ENCODE measurements around the gene DIP2C.

The DIP2C gene

DNA sequence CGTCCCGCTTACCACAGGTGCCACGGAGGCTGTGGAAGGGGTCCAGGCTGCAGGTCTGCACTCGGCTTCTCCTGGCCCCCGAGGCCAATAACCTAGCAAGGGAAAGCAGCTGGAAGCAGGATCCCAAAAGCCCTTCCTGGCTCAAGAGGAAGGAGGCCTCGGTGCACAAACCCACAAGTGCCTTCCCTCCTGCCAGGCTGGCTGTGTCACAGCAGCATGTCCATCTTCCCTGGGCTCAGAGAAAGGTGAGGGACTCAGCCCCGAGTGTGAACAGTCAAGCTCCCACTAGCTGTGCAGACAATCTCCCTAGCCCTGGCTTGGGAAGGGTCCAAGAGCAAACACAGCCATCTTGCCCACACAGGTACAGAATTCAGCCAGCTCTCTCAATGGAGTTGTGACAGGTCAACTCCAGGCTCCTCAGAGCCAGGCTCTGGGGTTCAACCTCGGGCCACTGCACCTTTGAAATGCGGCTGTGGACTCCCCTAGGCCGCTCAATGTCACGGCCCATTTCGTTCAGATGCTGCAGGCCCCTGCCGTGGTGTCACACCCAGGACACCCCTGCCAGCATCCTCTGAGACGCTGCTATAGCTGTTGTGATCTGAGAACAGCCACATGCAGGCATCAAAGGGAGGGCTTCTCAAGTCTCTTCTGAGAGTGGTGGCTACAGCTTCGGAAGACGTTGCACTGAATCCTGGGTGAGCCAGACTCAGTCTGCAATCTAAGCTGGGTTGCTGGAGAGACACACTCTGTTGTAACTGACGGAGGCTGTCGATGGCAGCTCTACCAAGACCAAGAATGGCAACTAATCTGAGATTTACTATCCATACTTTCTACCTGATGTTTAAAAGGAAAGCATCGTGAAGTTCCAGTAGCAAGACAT is 137.9 kb downstream of the DIP2C start:
- Mint-ChIP-seq H3K4me1 (ENCODE audit: low read depth) (peaks cover 4% of the 10 kb centered on the region), H3K9me3 (no peaks in the 10 kb centered on the region), H3K27ac (no peak overlapping the region), H3K27me3 (peaks cover 28% of the 10 kb centered on the region), H3K4me3 (no peak overlapping the region), H3K36me3 (ENCODE audit: low read depth) (no peaks in the 10 kb centered on the region)
- no peak for DNase-seq

DNA sequence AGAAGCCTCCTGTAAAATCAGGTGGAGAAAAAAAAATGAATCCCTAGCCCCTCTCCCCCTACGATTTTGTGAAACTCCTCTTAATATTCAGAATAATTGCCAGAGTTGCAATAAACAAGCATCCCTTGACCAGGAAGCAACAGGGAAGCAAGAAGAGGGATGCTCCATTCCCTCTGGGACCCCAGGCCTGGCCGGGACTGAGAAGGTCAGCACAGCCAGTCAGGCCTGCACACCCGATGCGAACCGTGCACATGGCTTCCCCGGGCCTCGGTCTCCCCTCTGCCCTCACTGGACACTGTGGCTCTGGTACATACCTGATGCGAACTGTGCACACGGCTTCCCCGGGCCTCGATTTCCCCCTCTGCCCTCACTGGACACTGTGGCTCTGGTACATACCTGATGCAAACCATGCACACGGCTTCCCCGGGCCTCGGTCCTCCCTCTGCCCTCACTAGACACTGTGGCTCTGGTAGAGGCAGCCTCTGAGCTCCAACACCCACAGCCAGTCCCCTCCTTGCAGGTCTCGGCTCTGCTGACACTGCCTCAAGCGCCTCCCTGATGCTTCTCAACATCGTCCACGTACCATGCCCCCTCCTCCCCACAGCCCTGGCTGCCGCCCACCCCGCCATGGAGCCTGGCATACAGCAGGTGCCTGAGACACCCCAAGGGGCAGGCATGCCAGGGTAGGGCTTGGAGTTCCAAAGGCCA is 138.6 kb downstream of the DIP2C start:
- peaks cover 28% of the 10 kb centered on the region for H3K27me3 Mint-ChIP-seq
- H3K36me3 Mint-ChIP-seq (ENCODE audit: low read depth), result no peaks in the 10 kb centered on the region
- no peaks in the 10 kb centered on the region for H3K4me1 Mint-ChIP-seq (ENCODE audit: low read depth)
- no peak for DNase-seq
- no peak overlapping the region for H3K4me3 Mint-ChIP-seq
- H3K9me3 Mint-ChIP-seq, result no peaks in the 10 kb centered on the region
- H3K27ac Mint-ChIP-seq, result no peak overlapping the region

DNA sequence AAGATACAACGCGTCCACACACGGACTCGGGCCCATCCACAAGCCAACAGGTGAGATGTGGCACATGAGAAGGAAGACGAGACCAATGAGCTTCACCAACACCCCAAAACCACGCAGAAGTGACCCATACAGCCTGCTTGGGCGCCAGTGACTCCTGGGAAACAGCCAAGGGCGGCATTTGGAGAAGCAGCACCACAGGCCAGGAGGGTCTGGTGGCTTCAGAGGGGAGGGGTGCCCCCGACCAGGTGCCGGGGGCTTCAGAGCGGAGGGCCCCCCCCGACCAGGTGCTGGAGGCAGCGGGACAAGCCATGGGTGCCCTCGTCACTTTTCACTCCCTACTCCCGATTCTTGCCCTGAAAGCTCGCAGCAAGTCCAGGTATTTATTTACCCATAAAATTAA is 140.1 kb downstream of the DIP2C start:
- no peak overlapping the region for H3K4me3 Mint-ChIP-seq
- H3K36me3 Mint-ChIP-seq (ENCODE audit: low read depth), result no peaks in the 10 kb centered on the region
- DNase-seq, result no peak
- H3K27me3 Mint-ChIP-seq, result peaks cover 28% of the 10 kb centered on the region
- no peaks in the 10 kb centered on the region for H3K9me3 Mint-ChIP-seq
- H3K27ac Mint-ChIP-seq, result no peak overlapping the region
- peaks cover 5% of the 10 kb centered on the region for H3K4me1 Mint-ChIP-seq (ENCODE audit: low read depth)

DNA sequence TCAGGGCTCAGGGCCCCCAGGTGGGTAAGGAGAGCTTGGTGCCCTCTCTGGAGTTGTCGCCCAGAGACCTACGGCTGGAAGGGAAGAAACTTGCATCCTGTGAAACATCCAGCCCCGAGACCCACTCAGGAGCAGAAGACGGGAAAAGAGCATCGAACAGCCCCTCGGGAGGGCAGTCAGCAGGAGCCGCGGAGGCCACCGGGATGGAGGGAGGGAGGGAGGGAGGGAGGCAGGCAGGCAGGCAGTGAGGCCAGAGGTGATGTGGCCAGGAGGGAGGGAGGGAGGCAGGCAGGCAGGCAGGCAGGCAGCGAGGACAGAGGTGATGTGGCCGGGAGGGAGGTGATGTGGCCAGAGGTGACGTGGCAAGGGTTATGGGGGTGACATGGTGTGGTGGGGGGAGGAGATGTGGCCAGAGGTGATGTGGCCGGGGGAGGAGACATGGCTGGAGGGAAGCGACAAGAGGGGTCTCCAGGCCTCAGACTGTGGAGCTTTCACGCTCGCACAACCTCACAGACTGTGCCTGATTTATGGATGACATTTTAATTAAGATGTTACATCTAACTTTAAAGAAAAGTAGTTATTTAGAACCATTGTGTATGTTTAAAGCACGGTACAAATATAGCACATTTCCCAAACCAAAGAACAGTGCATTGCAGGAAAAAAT is 141.1 kb downstream of the DIP2C start:
- Mint-ChIP-seq H3K4me3 (no peak overlapping the region), H3K27me3 (peaks cover 30% of the 10 kb centered on the region), H3K36me3 (ENCODE audit: low read depth) (no peaks in the 10 kb centered on the region), H3K4me1 (ENCODE audit: low read depth) (peaks cover 9% of the 10 kb centered on the region), H3K9me3 (no peaks in the 10 kb centered on the region), H3K27ac (no peak overlapping the region)
- no peak for DNase-seq

DNA sequence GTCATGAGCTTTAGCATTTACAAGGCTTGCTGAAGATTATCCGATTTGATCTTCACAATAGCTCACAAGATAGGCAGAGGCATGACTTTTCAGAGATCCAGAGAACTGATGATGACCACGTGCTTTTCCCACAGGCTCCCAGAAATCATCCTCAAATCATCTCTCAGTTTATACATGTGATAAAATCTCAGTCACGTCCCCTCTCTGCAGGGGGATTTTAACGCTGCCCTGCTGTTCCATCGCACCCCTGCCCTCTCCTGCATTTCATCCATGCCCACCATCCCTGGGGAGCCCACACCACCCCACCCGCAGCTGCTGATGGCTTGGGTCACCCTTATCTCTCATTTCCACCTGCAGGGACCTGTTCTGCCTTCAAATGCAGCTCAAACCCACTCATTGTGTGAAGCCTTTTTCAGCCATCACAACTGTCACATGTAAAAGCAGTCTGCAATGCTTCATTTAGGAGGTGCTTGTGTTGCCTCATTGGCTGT is 141.8 kb downstream of the DIP2C start:
- peaks cover 9% of the 10 kb centered on the region for H3K4me1 Mint-ChIP-seq (ENCODE audit: low read depth)
- no peaks in the 10 kb centered on the region for H3K9me3 Mint-ChIP-seq
- no peak for DNase-seq
- H3K27ac Mint-ChIP-seq, result no peak overlapping the region
- H3K36me3 Mint-ChIP-seq (ENCODE audit: low read depth), result no peaks in the 10 kb centered on the region
- H3K4me3 Mint-ChIP-seq, result no peak overlapping the region
- peaks cover 37% of the 10 kb centered on the region for H3K27me3 Mint-ChIP-seq

DNA sequence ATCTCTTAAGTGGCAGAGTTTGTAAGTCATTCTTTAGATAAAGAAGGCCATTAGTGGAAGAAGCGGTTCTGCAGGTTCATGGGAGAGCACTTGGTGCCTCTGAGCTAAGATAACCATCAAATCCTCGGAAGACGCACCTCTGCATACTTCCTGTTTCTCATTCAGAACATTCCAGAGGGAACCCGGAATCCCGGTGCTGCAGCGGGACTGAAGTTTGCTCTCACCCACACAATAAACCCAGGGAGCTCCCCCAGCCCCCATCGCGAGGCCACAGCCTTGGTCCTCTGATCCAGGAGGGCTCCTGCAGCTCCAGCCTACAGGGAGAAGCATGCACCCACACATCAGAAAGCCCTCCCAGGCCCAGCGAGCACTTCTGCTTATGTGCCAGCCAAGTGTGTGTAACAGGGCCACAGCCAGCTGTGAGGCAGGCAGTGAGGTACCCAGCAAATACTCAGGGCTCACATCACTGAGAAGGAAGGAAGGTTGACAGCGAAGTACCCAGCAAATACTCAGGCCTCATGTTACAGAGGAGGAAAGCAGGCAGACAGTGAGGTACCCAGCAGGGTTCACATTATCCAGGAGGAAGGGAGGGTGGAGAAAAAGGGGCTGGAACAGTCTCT is 142.4 kb downstream of the DIP2C start:
- Mint-ChIP-seq H3K36me3 (ENCODE audit: low read depth) (no peaks in the 10 kb centered on the region), H3K9me3 (no peaks in the 10 kb centered on the region), H3K27ac (no peak overlapping the region), H3K27me3 (peaks cover 43% of the 10 kb centered on the region), H3K4me1 (ENCODE audit: low read depth) (peaks cover 9% of the 10 kb centered on the region), H3K4me3 (no peak overlapping the region)
- no peak for DNase-seq

DNA sequence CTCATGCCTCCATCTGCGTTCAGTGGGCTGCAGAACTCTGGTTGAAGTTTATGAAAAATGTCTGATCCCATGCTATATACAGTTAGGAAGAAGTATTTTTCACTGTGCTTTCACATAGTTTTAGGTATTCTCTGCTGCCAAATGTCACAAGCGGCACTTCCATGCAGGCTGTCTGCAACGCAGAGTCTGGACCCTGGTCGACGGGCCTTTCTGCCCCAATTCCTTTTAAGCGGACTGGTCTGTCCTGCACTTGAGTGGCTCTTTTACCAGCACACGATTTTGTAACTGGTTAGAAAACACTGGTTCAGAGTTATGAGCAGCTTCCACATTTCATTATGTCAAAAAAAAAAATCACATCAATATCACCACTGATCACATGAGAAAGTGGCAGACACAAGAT is 143.0 kb downstream of the DIP2C start:
- H3K4me1 Mint-ChIP-seq (ENCODE audit: low read depth), result peaks cover 11% of the 10 kb centered on the region
- peaks cover 49% of the 10 kb centered on the region for H3K27me3 Mint-ChIP-seq
- no peak for DNase-seq
- no peaks in the 10 kb centered on the region for H3K9me3 Mint-ChIP-seq
- no peak overlapping the region for H3K27ac Mint-ChIP-seq
- H3K36me3 Mint-ChIP-seq (ENCODE audit: low read depth), result no peaks in the 10 kb centered on the region
- H3K4me3 Mint-ChIP-seq, result no peak overlapping the region

DNA sequence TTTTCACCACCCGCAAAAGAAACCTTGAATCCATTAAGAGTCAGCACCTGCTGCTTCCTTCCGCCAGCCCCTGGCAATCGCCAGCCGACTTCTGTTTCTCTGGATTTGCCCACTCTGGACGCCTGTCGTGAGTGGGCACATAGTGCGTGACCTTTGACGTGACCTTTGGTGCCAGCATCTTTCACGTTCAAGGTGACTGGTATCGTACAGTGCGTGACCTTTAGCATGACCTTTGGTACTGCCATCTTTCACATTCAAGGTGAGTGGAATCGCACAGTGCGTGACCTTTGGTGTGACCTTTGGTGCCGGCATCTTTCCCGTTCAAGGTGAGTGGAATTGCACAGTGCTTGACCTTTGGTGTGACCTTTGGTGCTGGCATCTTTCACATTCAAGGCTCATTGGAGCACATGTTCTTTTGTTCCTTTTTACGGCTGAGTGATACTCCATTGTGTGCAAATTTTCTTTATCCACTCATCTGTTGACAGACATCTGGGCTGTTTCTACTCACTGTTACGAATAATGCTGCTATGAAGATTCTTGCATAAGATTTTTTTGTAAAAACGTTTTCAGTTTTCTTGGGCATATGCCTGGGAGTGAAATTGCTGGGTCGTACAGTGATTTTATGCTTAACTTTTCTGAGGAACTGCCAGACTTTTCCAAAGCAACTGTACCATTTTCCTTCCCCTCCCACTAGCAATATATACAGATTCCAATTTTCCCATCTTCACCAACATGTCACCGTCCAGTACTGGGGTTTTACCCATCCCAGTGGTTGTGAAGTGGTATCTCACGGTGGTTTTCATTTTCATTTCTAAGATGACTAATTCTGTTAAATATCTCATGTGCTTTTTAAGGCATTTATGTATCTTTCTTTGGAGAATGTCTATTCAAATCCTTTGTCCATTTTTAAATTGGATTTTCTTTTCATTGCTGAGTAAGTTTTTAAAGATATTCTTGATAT is 145.3 kb downstream of the DIP2C start:
- DNase-seq, result no peak
- H3K4me3 Mint-ChIP-seq, result no peak overlapping the region
- peaks cover 61% of the 10 kb centered on the region for H3K27me3 Mint-ChIP-seq
- H3K36me3 Mint-ChIP-seq (ENCODE audit: low read depth), result no peaks in the 10 kb centered on the region
- H3K4me1 Mint-ChIP-seq (ENCODE audit: low read depth), result peaks cover 13% of the 10 kb centered on the region
- no peaks in the 10 kb centered on the region for H3K9me3 Mint-ChIP-seq
- H3K27ac Mint-ChIP-seq, result no peak overlapping the region

DNA sequence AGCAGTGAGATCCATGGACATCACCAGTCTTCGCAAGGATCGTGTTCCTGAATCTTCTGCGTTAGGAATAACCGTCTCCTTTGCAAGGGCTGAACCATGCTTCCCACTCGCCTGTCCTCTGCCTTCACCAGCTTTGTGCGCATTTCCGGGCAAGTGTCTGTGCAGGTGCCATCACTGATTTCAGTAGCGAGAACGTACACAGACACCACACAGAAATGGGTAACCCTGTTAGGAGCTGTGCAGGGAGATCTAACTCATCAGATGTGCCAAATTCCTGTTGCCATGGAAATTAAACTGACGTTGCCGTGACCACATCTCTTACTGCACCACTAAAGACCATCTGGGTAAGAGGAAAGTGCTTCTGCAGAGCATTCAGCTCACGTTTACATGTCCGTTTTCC is 146.3 kb downstream of the DIP2C start:
- no peaks in the 10 kb centered on the region for H3K9me3 Mint-ChIP-seq
- DNase-seq, result no peak
- H3K27ac Mint-ChIP-seq, result no peak overlapping the region
- no peak overlapping the region for H3K4me3 Mint-ChIP-seq
- H3K27me3 Mint-ChIP-seq, result peaks cover 64% of the 10 kb centered on the region
- no peaks in the 10 kb centered on the region for H3K36me3 Mint-ChIP-seq (ENCODE audit: low read depth)
- peaks cover 13% of the 10 kb centered on the region for H3K4me1 Mint-ChIP-seq (ENCODE audit: low read depth)

DNA sequence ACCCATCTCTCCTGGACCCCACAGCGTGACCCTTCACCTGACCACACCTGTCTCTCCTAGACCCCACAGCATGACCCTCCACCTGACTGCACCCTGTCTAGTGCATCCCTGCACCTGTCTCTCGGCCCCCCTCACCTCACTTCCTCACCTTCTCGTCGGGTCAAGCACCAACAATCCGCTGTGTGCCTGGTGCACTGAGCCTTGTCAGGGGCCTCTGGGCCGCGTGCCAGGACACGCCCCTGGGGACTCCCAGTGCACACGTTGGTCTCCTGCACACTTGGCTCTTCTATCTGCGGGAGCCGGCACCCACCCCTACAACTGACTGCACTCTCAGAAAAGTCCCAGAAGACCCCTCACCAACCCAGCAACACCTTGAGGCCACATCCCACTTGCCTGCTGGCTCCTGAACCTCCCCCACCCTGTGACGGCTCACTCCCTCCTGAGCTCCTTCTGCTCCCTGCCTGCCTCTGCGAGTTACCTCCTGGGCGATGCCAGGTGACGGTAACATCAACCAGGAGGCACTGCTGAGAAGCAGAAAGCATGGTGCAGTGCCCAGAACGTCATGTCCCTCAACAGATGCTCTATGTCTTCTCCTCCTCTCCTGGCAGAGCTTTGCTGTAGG is 147.6 kb downstream of the DIP2C start:
- peaks cover 59% of the 10 kb centered on the region for H3K27me3 Mint-ChIP-seq
- no peaks in the 10 kb centered on the region for H3K36me3 Mint-ChIP-seq (ENCODE audit: low read depth)
- peaks cover 13% of the 10 kb centered on the region for H3K4me1 Mint-ChIP-seq (ENCODE audit: low read depth)
- H3K9me3 Mint-ChIP-seq, result no peaks in the 10 kb centered on the region
- no peak overlapping the region for H3K27ac Mint-ChIP-seq
- no peak overlapping the region for H3K4me3 Mint-ChIP-seq
- DNase-seq, result no peak

DNA sequence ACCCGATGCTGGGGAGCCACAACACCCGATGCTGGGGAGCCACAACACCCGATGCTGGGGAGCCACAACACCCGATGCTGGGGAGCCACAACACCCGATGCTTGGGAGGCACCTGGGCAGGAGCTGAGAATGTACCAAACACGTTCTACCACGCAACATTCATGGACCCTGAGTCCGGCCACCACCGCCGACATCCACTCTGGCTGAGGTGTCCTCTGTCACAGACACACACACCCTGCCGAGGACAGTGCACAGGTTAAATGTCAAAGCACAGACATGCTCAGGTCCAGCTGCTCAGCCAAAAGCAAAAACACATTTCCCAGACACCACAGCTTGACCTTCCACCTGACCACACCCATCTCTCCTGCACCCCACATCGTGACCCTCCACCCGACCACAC is 148.4 kb downstream of the DIP2C start:
- H3K27me3 Mint-ChIP-seq, result peaks cover 54% of the 10 kb centered on the region
- peaks cover 13% of the 10 kb centered on the region for H3K4me1 Mint-ChIP-seq (ENCODE audit: low read depth)
- DNase-seq, result no peak
- H3K9me3 Mint-ChIP-seq, result no peaks in the 10 kb centered on the region
- H3K27ac Mint-ChIP-seq, result no peak overlapping the region
- H3K4me3 Mint-ChIP-seq, result no peak overlapping the region
- no peaks in the 10 kb centered on the region for H3K36me3 Mint-ChIP-seq (ENCODE audit: low read depth)

DNA sequence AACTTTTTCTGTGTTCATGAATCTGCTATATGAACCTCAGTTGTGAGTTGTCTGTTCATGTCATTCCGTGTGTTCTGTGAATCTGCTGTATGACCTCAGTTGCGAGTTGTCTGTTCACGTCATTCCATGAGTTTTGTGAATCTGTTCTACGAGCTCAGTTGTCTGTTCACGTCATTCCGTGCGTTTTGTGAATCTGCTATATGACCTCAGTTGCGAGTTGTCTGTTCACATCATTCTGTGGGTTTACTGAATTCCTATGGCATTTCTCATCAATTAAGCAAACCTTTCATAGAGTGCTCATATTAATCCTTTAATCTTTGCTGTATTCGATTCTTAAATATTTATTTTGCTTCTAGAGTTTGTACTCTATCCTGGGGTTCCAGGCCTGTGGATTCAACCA is 150.6 kb downstream of the DIP2C start:
- H3K27ac Mint-ChIP-seq, result no peak overlapping the region
- H3K4me3 Mint-ChIP-seq, result no peak overlapping the region
- H3K27me3 Mint-ChIP-seq, result peaks cover 55% of the 10 kb centered on the region
- peaks cover 4% of the 10 kb centered on the region for H3K4me1 Mint-ChIP-seq (ENCODE audit: low read depth)
- no peaks in the 10 kb centered on the region for H3K9me3 Mint-ChIP-seq
- no peak for DNase-seq
- H3K36me3 Mint-ChIP-seq (ENCODE audit: low read depth), result no peaks in the 10 kb centered on the region

DNA sequence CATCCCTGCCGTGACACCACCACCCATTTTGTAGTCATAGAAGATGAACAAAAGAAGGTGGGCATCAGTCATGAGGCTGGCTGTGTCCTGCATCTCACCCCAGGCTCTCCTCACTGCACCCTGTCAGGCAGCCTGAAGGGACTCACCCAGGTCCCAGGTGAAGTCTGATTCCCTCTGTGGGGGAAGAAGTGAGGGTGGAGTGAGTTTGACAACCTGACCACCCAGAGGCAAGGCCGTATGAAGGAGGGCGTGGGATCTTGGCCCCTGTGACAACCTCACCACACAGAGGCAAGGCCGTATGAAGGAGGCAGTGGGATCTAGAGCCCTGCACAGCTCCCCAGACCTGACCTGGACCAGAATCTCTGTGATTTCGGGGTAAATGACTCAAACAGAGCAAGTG is 152.5 kb downstream of the DIP2C start:
- DNase-seq, result no peak
- H3K9me3 Mint-ChIP-seq, result no peaks in the 10 kb centered on the region
- no peak overlapping the region for H3K4me3 Mint-ChIP-seq
- no peak overlapping the region for H3K27ac Mint-ChIP-seq
- peaks cover 46% of the 10 kb centered on the region for H3K27me3 Mint-ChIP-seq
- peaks cover 4% of the 10 kb centered on the region for H3K4me1 Mint-ChIP-seq (ENCODE audit: low read depth)
- no peaks in the 10 kb centered on the region for H3K36me3 Mint-ChIP-seq (ENCODE audit: low read depth)

Data from activated T-cell treated with anti-CD3 and anti-CD28 coated beads, Interleukin-2, amount 50 U/mL, for 24 hours (primary cell).